HepG2 (cell line): ENCODE measurements around the gene KCNQ2. TPM values are rescaled to one million over a fixed set of nuclear protein-coding genes. Genes with fewer than 3 reads are reported as not detected.

Source experiments
- AGO2 ChIP-seq: fragments of 200-400 bp; formaldehyde crosslinking; optimal IDR thresholded peaks from 2 replicates; pipeline ENCODE3; 2017; ENCODE audit warnings: mild to moderate bottlenecking, low read depth, low read length, moderate library complexity
- ARNT ChIP-seq: fragments of 450-650 bp; IDR thresholded peaks from 2 replicates; pipeline ENCODE4 v1.6.1; 2017
- CSRNP2 ChIP-seq: sonication (generic); formaldehyde crosslinking; conservative IDR thresholded peaks from 2 replicates; pipeline ENCODE4 v1.8.0; 2022; ENCODE audit warnings: low read depth, missing genetic modification reagents
- HINFP ChIP-seq: sonication (generic); formaldehyde crosslinking; IDR thresholded peaks from 2 replicates; pipeline ENCODE4 v1.4.0; 2020; ENCODE audit warnings: low read depth, mild to moderate bottlenecking, missing genetic modification reagents
- KDM5B ChIP-seq: sonication (generic); formaldehyde crosslinking; IDR thresholded peaks from 2 replicates; pipeline ENCODE4 v1.4.0; 2020; ENCODE audit warnings: missing genetic modification reagents, mild to moderate bottlenecking, borderline replicate concordance
- PAX8 ChIP-seq: sonication (generic); formaldehyde crosslinking; IDR thresholded peaks from 2 replicates; pipeline ENCODE4 v1.8.0; 2022; ENCODE audit warnings: mild to moderate bottlenecking, missing genetic modification reagents, borderline replicate concordance
- POLR2AphosphoS2 ChIP-seq: IDR thresholded peaks from 2 replicates; pipeline ENCODE4 v1.6.1; 2011; ENCODE audit warnings: low read depth, low read length, improper control_type of control experiment
- REPIN1 ChIP-seq: sonication (generic); formaldehyde crosslinking; IDR thresholded peaks from 2 replicates; pipeline ENCODE4 v1.8.0; 2022; ENCODE audit warnings: missing genetic modification reagents, low read depth, mild to moderate bottlenecking, borderline replicate concordance
- SMAD3 ChIP-seq: sonication (generic); formaldehyde crosslinking; IDR thresholded peaks from 2 replicates; pipeline ENCODE4 v1.4.0; 2020; ENCODE audit warnings: missing genetic modification reagents
- SMC3 ChIP-seq: IDR thresholded peaks from 2 replicates; pipeline ENCODE4 v1.6.1; 2011; ENCODE audit warnings: low read length, improper control_type of control experiment
- TAF15 ChIP-seq: fragments of 200-400 bp; formaldehyde crosslinking; IDR thresholded peaks from one replicate; pipeline ENCODE4 v1.6.1; 2018; ENCODE audit warnings: mild to moderate bottlenecking, low read depth, low read length; ENCODE audit not compliant: poor library complexity, severe bottlenecking
- ZC3H13 ChIP-seq: sonication (generic); formaldehyde crosslinking; IDR thresholded peaks from 2 replicates; pipeline ENCODE4 v1.8.1; 2023; ENCODE audit warnings: mild to moderate bottlenecking, missing genetic modification reagents, moderate library complexity
- ZKSCAN1 ChIP-seq: fragments of 150-350 bp; IDR thresholded peaks from 2 replicates; pipeline ENCODE4 v1.6.1; 2014; ENCODE audit warnings: low read length
- ZNF350 ChIP-seq: sonication (generic); formaldehyde crosslinking; IDR thresholded peaks from 2 replicates; pipeline ENCODE4 v1.4.0; 2020; ENCODE audit warnings: mild to moderate bottlenecking, low read depth, missing genetic modification reagents, borderline replicate concordance
- ZNF546 ChIP-seq: sonication (generic); formaldehyde crosslinking; conservative IDR thresholded peaks from 2 replicates; pipeline ENCODE4 v1.8.1; 2023; ENCODE audit warnings: mild to moderate bottlenecking, missing genetic modification reagents
- ZNF547 ChIP-seq: sonication (generic); formaldehyde crosslinking; IDR thresholded peaks from 2 replicates; pipeline ENCODE4 v1.5.1; 2020; ENCODE audit warnings: mild to moderate bottlenecking, missing genetic modification reagents
- ZNF605 ChIP-seq: sonication (generic); formaldehyde crosslinking; IDR thresholded peaks from 2 replicates; pipeline ENCODE4 v1.8.0; 2022; ENCODE audit warnings: mild to moderate bottlenecking, missing genetic modification reagents
- ZNF652 ChIP-seq: IDR thresholded peaks from 2 replicates; pipeline ENCODE4 v1.6.1; 2016; ENCODE audit warnings: low read depth, borderline replicate concordance
- ZNF710 ChIP-seq: sonication (generic); formaldehyde crosslinking; IDR thresholded peaks from 2 replicates; pipeline ENCODE4 v1.5.0; 2020; ENCODE audit warnings: mild to moderate bottlenecking, missing genetic modification reagents, borderline replicate concordance
- ZXDC ChIP-seq: sonication (generic); formaldehyde crosslinking; IDR thresholded peaks from 2 replicates; pipeline ENCODE4 v1.5.0; 2020; ENCODE audit warnings: mild to moderate bottlenecking, missing genetic modification reagents
- polyA plus RNA-seq, 8 experiments: library from polyadenylated mRNA; depleted of rRNA in 3 of 8; stranded (reverse) in 7 of 8; unstranded in 1 of 8; fragments of >200 nt; fragmentation: Illumina TruSeq in 4 of 8; extraction: Trizol in 4 of 8; gene quantifications; 2 replicates each; pipeline versions ENCODE4 v1.2.1 to v1.2.3, GENCODE V29; 2011 to 2016; ENCODE audit warnings: low read depth in 4 of 8, missing spikeins in 1 of 8, mixed read lengths in 1 of 8; ENCODE audit not compliant: insufficient read depth in 1 of 8
- total RNA-seq, 5 experiments: library from RNA; depleted of rRNA; stranded (reverse); fragments of >200 nt; fragmentation: Illumina TruSeq; extraction: Trizol; gene quantifications; 2 replicates each; pipeline ENCODE4 v1.2.3, GENCODE V29; 2016; ENCODE audit warnings: low read depth in 1 of 5

KCNQ2 gene
- total and polyA plus RNA-seq, 2 of the 13 experiments (the other 11 are each of a cell fraction or from before 2014, with no cell fraction given): not detected

- TF ChIP-seq ZXDC (CRISPR knock-in tag): no peak
- TF ChIP-seq SMC3: peak; percentile 48; the same call in 1 of the 2 replicates
- TF ChIP-seq ZNF652 (CRISPR knock-in tag): no peak
- no peak for TF ChIP-seq ZKSCAN1
- 0 out of 2 replicates have a peak, but pooled peaks have one; percentile 27 for TF ChIP-seq HINFP (CRISPR knock-in tag)
- TF ChIP-seq ARNT: no peak
- 0 out of 2 replicates have a peak, but pooled peaks have one; percentile 49 for TF ChIP-seq CSRNP2 (CRISPR knock-in tag)
- no peak for TF ChIP-seq KDM5B (CRISPR knock-in tag)
- no peak for TF ChIP-seq ZNF547 (CRISPR knock-in tag)
- TF ChIP-seq ZNF605 (CRISPR knock-in tag): no peak
- 0 out of 2 replicates have a peak, but pooled peaks have one; percentile 15 for TF ChIP-seq ZNF350 (CRISPR knock-in tag)
- no peak for TF ChIP-seq TAF15
- TF ChIP-seq ZNF546: no peak
- TF ChIP-seq SMAD3 (CRISPR knock-in tag): no peak
- no peak for TF ChIP-seq ZC3H13 (CRISPR knock-in tag)
- TF ChIP-seq POLR2AphosphoS2: no peak
- TF ChIP-seq REPIN1: no peak
- TF ChIP-seq ZNF710: no peak
- TF ChIP-seq AGO2: no peak
- TF ChIP-seq PAX8 (CRISPR knock-in tag): 0 out of 2 replicates have a peak, but pooled peaks have one; percentile 79
Observed at GRCh38 chr20:63495741-63496595, 23.5 kb upstream of the KCNQ2 start (continued).
